ENCODE data around the gene CALCR.
"Not testable (repeated sequence)": the region's sequence is repeated elsewhere in the genome, so short reads cannot be mapped to it uniquely, and the experiment has no call there.

The CALCR gene

DNA sequence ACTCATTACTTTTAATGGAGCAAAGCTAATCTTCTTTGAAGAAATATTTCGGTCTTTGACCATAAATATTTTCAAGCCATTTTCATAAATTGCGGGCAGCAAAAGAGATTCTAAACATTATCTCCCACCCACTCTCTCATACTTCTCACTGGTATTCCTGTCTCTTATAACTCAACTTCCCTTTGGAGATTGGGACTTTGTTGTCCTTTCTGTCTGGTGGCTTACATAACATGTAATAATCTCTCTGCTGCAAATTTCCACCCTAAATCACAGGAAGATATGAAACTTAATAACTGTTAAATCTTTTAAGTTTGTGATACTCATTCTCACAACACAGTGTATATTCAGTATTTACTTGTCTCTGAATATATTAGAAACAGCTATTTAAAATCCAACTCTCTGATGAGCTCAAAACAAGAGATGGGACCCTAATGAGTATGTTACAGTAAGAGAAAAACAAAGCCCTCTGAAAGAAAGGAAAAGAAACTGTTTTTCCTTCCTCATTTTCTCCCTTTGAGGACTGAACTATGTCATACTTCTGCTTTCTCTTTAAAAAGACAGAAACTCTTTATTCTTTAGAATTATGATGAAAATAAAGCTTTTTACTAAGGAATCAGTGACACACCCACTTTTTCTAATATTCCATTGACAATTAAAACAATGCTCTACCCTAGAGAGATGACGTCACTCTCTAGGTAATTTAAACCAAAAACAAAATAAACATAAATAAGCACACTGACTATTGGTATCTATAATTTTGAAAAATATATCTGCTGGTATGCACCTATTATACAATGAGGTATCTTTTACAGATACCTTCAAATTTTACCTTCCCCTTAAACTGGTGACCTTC is 14.7 kb downstream of the CALCR start:
- peak; percentile 39 to 74 (median 72) for DNase-seq

DNA sequence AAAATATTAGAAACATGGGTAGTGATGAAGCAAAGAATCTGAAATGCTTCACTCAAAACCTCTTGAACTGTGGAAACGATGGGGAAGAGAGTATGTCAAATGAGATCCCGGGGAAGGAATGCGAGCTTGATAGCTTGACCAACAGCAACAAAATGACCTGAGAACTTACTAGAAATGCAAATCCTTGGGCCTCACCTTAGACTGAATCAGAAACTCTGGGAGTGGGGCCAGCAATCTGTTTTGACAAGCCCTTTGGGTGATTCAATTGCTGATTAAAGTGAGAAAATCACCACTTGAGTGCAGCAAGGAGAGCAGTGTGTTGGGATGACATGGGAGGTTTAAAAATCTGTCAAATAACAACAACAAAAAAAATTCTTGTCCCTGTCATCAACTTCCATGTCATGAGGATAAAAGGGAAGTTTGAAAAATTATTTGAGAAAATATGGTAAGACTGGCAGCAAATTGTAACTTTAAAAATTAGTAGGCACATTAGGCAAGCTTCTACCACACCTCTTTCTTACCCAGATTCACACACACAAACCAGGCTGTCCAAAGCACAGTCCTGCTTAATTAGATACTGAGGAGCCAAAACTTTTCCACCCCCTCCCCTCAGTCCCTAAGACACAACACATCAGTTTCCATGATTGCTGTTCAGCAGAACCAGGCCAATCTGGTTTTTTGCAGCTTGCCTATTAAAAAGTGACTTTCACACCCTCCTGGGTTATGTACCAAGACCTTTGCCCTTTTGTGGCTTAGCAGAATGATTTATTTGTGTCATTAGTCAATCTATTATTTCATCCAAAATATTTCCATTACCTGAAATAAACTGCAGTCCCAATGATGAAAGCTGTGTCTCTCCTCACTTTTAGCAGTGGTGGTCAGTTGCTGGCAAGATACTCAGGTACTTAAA is 15.6 kb downstream of the CALCR start:
- DNase-seq, result peak in 2 of 3 donors; percentile 28 to 33

DNA sequence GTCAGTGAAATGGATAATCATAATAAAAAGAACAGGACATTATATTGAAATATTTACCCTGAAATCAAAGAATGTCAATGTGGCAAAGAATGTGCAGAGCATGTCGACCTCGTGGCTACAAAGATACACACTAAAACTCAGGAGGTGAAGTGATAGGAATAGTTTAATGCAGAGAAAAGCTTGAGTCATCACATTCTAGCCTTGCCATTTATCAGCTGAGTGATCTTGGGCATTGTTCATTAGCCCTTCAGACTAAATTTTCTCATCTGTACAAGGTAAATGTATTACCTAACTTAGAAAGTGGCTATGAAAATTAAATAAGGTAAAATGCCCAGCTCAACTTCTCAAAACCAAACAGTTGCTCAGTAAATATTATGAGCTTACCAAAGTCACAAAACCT is 22.6 kb downstream of the CALCR start:
- no peak for DNase-seq

DNA sequence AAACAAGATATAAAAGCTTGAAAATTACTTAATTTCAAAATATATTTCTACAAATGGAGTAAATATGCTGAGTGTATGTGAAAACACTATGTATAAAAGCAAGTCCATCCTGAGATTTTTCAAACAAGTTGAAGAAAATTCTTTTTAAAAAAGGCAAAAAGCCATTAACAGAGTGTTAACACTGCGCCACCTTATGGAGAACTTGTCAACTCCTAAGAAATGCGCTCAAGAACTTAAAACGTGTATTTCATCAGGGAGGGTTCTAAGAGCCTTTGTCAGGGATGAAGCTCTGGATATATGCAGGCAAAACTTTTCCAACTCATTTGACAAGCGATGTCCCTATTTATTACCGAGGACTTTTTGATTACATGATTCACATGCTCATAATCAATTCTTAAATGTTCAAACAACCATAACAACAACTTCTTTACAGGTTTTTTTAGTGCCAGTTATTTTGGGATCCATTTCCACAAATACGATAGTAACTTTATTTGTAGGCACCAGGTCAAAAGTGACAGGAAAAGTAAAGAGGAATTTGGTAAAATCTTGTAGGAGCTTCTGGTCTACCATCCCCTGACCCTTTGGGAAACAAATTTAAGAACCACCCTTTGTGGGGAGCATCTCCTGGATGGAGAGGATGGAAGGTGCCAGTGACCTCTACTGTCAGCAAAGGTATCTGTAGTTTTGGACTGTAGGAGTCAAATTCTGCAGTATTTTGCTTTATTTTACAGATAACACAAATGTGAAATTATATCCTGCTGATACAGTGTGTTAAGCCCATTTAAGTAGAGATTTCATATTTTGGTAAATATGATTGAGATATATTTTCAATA is 23.2 kb downstream of the CALCR start:
- peak; percentile 52 to 68 (median 66) for DNase-seq

DNA sequence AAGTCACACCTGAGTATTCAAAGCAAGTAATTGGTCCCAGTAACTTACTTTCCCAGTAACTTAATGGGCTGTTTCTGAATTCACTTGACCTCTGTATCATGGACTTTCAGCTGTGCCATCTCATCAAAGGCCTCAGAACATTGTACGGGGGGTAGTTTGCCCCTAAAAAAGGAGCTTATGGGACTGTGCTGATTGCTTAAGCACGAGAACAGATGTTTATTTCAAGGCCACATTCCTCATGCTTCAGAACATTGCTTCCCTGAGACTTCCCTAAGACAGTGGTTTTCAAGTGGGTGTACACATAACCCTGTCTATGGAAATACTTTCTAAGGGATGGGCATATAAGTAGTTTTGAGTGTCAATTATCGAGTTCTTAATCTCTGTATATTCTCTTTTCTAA is 26.8 kb downstream of the CALCR start:
- no peak for DNase-seq

DNA sequence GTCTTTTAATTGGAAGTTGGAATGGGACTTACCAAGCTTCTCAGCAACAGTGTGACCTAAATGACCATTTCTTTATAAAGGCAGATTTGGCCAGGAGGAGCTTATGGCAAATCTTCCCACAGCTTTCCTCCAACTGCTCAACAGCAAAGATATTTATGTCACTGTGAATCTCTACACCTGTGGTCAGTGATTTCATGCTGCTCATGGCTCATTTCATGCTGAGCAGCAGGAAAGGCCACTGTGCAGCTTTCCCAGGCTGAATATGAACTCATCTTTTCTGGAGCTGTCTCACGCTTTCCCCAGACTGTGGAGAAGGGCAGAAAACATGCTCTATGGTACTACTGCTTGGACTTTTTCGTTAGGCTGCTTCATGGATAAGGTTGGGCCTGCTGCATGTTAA is 29.8 kb downstream of the CALCR start:
- no peak for DNase-seq

DNA sequence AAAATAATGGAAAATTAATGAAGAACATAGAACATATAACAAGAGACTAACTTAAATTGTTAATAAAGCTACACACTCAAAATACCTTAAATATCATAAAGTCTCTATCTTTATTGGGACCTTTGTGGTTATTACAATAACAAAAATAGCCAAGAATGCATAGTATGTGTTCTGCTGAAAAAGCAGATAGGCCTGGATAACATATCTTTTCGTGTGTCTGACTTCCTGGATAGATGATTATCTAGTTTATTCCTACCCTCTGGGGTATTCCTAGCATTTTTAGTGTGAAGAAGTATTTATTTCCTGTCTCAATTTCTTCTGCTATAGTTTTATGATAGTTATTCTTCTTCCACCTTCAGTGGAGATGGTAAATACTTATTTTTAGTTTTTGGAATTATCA is 36.5 kb downstream of the CALCR start:
- DNase-seq, result no peak

DNA sequence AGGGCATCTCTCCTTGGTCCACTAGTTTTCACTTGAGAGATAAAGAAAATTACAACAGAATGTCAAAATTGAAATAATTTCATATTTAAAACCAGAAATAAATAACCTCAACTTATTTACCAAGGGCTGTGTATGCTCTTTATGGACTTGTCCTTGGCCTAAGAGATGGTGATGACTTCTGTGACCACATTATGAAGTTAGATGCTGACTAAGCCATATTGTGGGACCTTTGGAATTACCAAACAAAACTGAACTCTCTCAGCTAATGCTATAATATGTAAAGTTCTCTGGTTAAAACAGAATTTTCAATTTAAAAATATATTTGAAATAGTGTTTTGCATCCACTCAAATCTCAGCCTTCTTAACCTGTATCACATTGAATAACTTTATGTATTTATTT is 38.9 kb downstream of the CALCR start:
- no peak for DNase-seq

DNA sequence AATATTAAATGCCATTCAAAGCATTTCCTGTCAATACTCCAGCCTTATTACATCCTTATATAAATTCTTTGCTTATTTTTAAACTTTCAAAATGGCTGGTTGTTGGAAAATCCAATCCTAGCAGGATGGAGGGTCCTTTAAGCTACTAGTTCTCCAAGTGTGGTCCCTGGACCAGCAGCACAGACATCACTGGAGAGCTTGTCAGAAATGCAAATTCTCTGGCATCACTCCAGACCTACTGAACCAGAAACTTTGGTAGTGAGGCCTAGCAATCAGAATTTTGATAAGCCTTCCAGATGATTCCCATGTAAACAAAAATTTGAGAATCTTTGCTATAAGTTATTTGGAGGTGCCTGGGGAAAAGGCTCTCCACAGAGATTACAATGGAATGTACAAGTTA is 43.8 kb downstream of the CALCR start:
- DNase-seq, result no peak

DNA sequence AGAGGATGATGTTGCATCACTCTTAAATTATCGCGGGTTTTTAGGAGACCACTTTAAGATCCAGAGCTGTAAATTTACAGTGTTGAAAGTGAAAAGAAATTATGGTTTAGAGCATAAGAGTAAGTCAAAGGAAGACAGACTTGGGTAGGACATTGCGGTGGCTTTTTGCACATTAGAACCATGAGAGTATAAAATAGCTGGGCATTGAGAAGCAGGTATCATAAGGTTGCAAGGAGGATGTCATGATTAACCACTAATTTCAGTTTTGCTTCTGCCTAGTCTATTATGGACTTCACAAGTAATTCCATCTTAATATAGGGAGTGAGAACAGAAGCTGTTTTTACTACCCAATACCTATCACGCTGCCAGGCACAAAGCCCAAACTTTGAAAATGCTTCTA is 57.7 kb downstream of the CALCR start:
- DNase-seq, result no peak

DNA sequence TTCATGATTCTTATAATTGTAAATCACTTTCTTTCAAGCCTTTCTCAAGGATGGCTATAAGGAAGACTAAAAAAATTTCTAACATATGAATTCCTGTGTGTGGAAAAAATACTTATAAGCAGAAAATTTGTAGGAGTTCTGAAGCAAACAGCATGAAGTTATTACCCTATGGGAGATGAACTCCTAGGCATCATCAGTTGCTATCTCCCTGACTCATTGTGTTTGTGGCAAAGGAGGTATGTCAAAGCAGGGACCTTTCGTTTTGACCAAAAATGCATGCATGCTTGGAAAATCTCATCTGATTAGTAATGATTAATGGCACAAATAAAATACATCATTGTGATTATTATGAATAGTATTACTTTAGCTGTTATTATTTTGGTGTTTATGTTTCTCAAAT is 59.4 kb downstream of the CALCR start:
- DNase-seq, result no peak

DNA sequence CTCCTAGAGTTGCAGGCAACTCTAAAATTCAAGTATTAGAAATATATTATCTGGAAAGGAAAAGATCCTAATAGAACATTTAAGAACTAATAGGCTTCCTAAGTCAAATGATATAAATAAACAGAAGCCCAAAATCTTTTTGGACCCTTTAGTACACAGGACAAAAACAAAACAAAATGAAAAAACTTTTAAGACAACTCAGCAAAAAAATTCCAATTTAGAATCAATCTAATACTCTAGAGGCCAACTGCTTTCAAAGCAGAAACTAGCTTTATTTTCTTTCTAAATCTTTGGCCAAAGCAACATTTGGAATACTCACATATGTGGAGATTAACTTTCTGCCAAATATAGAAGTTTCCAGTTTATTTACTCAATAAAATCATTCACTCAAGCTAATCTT is 65.2 kb downstream of the CALCR start:
- no peak for DNase-seq

DNA sequence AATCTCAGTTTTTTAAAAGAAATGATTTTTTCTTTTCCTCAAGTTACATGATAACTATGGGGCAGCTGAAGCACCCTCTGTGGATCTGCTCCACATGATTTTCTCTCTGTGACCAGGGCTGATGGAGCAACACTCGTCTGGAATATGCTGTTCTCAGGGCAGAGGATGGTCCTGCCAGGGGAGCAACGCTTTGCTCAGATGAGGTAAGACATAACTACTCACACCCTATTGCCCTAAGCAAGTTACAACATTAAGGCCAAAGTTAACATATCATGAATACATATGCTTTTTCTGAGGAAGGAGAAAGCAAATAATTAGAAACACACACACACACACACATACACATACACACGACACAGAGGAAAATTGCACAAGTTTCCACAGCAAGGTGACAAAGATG is 71.4 kb downstream of the CALCR start:
- no peak for DNase-seq

DNA sequence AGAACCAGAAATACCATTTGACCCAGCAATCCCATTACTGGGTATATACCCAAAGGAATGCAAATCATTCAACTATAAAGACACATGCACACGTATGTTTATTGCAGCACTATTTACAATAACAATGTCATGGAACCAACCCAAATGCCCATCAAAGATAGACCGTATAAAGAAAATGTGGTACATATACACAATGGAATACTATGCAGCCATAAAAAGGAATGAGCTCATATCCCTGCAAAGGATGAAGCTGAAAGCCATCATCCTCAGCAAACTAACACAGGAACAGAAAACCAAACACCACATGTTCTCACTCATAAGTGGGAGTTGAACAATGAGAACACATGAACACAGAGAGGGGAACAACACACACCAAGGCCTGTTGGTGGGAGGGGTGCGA is 82.7 kb downstream of the CALCR start:
- not testable (repeated sequence) for DNase-seq

DNA sequence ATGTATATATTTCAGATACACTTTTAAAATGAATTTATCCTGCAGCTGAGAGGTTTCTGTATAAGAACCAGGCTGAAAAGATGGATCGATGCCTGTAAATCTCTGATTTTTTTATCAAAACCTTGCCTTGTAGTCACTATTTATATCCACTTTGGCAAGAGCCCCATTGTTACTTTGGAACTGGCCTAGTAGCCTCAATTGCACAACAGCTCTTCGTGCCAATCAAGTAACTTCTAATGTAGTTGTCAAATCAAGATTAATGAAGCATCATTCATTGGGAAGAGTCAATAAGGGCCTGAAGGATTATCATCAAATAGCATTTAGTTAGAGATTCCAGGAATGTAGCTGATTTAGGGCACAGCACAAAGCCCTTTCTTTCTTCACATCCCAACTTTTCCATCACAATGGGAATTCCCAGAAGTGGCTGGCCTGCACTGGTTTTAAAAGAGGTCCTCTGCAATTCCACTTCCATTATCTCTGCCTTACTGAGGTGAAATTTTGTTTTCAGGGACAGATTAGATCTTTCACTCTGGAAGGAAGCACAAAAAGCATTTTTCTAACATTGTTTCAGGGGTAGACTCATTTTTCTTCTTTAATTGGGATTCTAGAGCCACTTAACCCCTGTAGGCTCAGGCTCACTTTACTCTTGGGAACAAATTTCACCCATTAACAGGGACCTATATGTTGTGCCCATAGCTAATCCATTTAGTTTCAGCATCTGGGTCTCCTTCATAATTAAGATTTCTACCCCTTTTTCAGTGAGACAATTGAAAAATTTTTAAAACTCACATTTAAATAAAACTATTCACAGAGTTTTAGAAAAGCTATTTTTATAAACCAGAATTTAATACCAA is 97.8 kb downstream of the CALCR start:
- DNase-seq, result no peak

DNA sequence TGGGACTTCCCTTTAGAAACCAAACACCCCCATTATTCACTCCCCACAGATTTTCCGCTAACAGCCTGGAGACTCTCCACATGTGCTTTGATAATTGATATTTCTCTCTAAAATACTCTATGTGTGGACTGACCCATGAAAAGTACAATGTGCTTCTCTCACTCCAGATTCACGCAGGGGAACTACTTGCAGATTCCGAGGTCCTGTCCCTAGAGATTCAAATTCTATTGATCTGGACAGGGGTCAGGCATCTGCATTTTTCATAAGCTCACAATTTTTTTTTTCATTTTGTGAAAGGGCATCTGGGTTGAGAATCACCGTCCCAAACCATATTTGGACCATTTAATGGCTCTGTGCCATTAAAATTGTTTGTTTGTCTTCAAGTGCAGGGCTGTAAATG is 98.7 kb downstream of the CALCR start:
- DNase-seq, result no peak

DNA sequence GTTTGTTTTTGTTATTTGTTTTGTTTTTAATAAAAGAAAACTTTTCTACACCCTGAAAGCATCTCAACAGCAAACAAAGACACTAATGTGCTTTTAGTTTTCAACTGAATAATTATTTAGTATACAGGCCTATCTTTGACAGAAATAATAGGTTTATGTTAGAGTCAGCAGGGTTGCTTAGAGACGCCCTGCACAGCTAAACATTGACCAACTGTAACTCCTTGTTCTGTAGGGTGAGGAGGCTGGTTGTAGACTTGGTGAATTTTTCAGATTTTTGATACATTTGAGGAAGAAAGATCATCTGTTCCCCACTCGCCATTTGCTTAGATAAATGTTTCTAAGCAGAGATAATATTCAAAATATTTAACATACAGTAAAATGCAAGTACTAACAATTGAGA is 103.1 kb downstream of the CALCR start:
- no peak for DNase-seq

DNA sequence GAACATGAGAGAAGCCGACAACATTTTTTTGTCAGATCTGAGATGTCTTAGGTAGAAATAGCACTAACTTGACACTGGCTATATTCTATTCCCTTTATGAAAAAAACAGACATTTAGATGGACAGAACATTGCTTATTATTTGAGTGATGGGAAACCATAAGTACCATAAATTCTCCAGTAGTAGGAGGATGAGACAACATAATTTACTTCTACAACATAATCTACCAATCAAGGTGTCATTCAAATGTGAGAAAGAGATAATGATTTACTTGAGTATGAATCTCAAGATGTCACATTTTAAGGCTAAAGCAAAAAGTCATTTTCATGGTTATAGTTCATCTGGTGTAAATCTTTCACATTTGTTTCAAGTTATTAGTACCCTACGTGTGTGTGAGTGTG is 110.8 kb downstream of the CALCR start:
- DNase-seq, result no peak

DNA sequence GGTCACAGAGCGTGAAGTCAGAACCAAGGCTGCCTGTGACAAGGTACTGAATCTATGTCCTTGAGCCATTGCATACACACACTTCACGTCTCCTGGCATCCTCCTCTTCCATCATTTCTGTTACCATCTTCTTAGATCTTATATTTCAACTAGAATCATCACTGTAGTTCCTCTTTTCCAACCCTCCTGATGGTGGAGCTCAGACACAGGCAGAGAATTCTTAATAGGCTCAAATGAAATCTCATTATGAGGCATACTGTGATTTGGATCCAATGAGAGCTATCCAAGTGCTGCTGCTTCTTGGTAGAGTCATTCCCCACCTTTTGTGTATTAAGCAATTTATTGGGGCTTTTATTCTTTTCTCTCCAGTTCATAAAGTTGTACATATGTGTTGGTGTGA is 113.2 kb downstream of the CALCR start:
- peak; percentile 21 to 35 (median 28) for DNase-seq

DNA sequence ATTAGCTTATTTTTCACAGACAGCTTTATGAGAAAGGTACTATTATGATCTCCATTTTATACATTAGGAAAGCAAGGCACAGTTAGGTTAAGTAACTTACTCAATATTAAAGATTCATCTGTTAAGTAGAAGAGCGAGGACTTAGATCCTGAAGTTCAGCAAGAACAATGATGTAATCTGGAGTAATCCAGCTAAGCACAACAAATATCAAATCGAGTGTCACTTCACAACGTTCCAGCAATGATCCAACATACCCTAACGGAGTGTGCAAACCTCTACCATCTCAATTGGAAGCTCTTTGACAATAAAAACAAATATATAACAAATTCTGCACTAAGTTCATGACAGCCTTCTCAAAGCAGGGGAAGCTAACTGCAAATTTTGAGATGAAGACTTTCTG is 121.3 kb downstream of the CALCR start:
- no peak for DNase-seq

DNA sequence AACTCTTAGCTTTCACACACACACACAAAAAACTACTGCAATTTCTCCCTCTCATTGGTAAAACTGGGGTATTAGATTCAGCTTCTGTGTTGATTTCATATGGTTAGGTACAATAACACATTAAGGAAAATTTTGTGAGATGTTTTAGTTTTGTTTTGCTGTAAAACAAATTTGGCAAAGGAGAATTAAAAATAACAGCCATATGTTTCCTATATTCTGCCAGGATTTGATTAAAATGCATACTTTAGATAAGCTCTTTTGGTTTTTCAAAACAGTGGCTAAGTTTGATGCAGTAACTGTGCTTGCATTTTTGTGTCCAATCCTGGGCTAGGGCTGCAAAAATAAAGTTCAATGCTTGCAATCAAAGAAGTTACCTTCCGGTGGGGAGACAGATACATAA is 126.3 kb downstream of the CALCR start:
- no peak for DNase-seq

DNA sequence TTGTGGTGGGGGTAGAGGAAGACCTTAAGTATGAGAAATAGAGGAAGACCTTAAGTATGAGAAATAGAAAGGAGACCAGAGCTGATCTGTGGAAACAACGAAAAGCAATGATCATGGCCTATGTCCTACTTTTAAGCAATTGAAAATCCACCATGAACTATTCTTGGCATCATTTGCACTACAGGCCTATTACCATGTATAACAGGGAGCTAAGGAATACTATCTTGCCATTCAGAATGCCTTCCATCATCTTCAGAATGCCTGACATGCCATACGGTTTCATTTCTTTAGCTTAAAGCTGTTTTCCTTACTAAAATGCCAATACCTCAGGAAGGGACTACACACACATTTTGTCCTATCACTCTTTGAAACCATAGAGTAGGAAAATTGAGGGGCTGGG is 127.0 kb downstream of the CALCR start:
- no peak for DNase-seq
